Activated naive CD8-positive, alpha-beta T cell treated with anti-CD3 and anti-CD28 coated beads for 36 hours (primary cell): ENCODE measurements around the gene HDAC6. TPM values are rescaled to one million over a fixed set of nuclear protein-coding genes. Genes with fewer than 3 reads are reported as not detected.

Source experiments
- DNase-seq: peaks from one replicate; pipeline ENCODE4 v3.0.0; 2021
- H3K27ac Mint-ChIP-seq: one replicate; pipeline ENCODE4 v1.8.0; 2022; ENCODE audit warnings: mild to moderate bottlenecking, moderate library complexity, mixed read lengths
- H3K27me3 Mint-ChIP-seq: one replicate; pipeline ENCODE4 v1.8.0; 2022; ENCODE audit warnings: mild to moderate bottlenecking, mixed read lengths
- H3K36me3 Mint-ChIP-seq: one replicate; pipeline ENCODE4 v1.8.0; 2021; ENCODE audit warnings: mild to moderate bottlenecking, mixed read lengths
- H3K4me1 Mint-ChIP-seq: one replicate; pipeline ENCODE4 v1.8.0; 2021; ENCODE audit warnings: mixed read lengths
- H3K4me3 Mint-ChIP-seq: one replicate; pipeline ENCODE4 v1.8.0; 2022; ENCODE audit warnings: mild to moderate bottlenecking, moderate library complexity, mixed read lengths
- H3K9me3 Mint-ChIP-seq: one replicate; pipeline ENCODE4 v1.8.0; 2022; ENCODE audit warnings: mixed read lengths
- total RNA-seq, 2 experiments: library from RNA; stranded (reverse); gene quantifications; one replicate each; pipeline ENCODE4 v1.2.3, GENCODE V29; 2021

The HDAC6 gene
- total RNA-seq: 10 to 100 TPM; 45.3 to 50.0 TPM

GRCh38 chrX:48801280-48802088 is at the start of gene HDAC6:
HDAC6 (plus strand) TSS chrX:48802067; CDS start chrX:48802693, 626 bp downstream.
- Mint-ChIP-seq H3K4me1 (peaks cover 9% of the 10 kb centered on the region), H3K27me3 (no peaks in the 10 kb centered on the region), H3K27ac (peak within 1 kb of the TSS; percentile 98), H3K9me3 (no peaks in the 10 kb centered on the region), H3K36me3 (peaks cover 3% of the 10 kb centered on the region), H3K4me3 (peak within 1 kb of the TSS; percentile 91)
- peak; percentile 96 for DNase-seq

DNA sequence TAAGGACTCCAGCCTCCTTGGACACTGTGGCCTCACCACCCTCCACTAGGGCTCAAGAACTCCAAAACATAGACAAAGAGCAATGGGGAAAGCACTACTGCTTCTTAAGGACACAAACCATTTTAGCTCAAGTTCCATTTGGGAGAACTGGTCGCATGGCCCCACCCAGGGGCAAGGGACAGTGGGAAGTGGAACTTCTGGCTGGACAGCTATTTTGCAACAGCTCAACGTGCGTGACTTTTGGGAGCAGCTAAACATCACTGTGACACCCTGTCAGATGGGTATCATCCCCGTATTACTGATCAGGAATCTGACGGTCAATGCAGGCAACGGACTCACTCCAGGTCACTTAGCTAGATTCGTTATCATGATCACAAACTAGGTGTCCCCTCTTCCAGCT is 49.4 kb upstream of the HDAC6 start:
- no peaks in the 10 kb centered on the region for H3K36me3 Mint-ChIP-seq
- no peaks in the 10 kb centered on the region for H3K9me3 Mint-ChIP-seq
- no peak overlapping the region for H3K27ac Mint-ChIP-seq
- H3K27me3 Mint-ChIP-seq: no peaks in the 10 kb centered on the region
- DNase-seq: no peak
- H3K4me3 Mint-ChIP-seq: no peak overlapping the region
- peaks cover 6% of the 10 kb centered on the region for H3K4me1 Mint-ChIP-seq

GRCh38 chrX:48753708-48754228 is 48.1 kb upstream of the HDAC6 start:
- peaks cover 6% of the 10 kb centered on the region for H3K4me1 Mint-ChIP-seq
- H3K4me3 Mint-ChIP-seq: no peak overlapping the region
- H3K9me3 Mint-ChIP-seq: no peaks in the 10 kb centered on the region
- no peak overlapping the region for H3K27ac Mint-ChIP-seq
- no peak for DNase-seq
- no peaks in the 10 kb centered on the region for H3K36me3 Mint-ChIP-seq
- no peaks in the 10 kb centered on the region for H3K27me3 Mint-ChIP-seq

- Mint-ChIP-seq H3K36me3 (no peaks in the 10 kb centered on the region), H3K4me3 (no peak overlapping the region), H3K27me3 (no peaks in the 10 kb centered on the region), H3K27ac (no peak overlapping the region), H3K9me3 (no peaks in the 10 kb centered on the region), H3K4me1 (peaks cover 6% of the 10 kb centered on the region)
- no peak for DNase-seq
Measured at GRCh38 chrX:48754238-48754637, 47.6 kb upstream of the HDAC6 start.

- H3K27ac Mint-ChIP-seq: no peak within 1 kb of the TSS
- no peaks in the 10 kb centered on the region for H3K36me3 Mint-ChIP-seq
- H3K9me3 Mint-ChIP-seq: no peaks in the 10 kb centered on the region
- H3K4me1 Mint-ChIP-seq: peaks cover 4% of the 10 kb centered on the region
- no peaks in the 10 kb centered on the region for H3K27me3 Mint-ChIP-seq
- DNase-seq: peak; percentile 4
- H3K4me3 Mint-ChIP-seq: no peak within 1 kb of the TSS
Measured at GRCh38 chrX:48761674-48762471, 40.0 kb upstream of the HDAC6 start, which contains the start of gene GLOD5. GLOD5 (plus strand) TSS chrX:48761747; CDS start chrX:48761791, 44 bp downstream.

DNA sequence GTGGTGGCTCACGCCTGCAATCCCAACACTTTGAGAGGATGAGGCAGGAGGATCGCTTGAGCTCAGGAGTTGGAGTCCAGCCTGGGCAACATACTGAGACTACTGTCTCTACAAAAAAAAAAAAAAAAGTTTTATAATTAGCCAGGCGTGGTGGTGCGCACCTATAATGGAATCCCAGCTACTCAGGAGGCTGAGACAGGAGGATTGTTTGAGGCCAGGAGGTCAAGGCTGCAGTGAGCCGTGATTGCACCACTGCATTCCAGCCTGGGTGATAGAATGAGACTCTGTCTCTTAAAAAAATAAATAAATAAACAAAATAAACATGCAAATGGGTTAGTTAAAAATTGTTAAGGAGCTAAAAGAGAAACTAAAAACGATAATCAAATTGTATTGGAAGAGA is 32.6 kb upstream of the HDAC6 start:
- Mint-ChIP-seq H3K27ac (no peak overlapping the region), H3K27me3 (no peaks in the 10 kb centered on the region), H3K4me1 (no peaks in the 10 kb centered on the region), H3K9me3 (no peaks in the 10 kb centered on the region), H3K36me3 (no peaks in the 10 kb centered on the region), H3K4me3 (no peak overlapping the region)
- no peak for DNase-seq

DNA sequence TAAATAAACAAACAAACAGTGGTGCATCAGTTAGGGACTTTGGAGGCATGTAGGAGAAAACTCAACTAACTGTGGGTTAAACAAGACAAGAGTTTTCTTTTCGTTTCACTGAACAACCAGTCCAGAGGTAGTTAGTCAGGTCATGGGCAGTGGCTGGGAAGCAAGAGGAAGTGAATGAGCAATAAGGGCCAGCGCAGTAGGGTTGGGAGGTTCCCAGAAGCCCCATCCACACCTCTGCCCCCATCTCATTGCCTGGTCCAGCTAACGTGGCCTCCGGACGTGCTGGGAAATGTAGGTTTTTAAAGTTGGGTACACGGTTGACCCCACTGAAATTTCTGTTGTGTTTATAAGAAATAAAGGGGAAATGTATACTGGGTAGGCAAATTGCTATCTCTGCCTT is 31.6 kb upstream of the HDAC6 start:
- H3K4me1 Mint-ChIP-seq: no peaks in the 10 kb centered on the region
- no peak overlapping the region for H3K27ac Mint-ChIP-seq
- no peak overlapping the region for H3K4me3 Mint-ChIP-seq
- no peaks in the 10 kb centered on the region for H3K9me3 Mint-ChIP-seq
- no peaks in the 10 kb centered on the region for H3K36me3 Mint-ChIP-seq
- no peaks in the 10 kb centered on the region for H3K27me3 Mint-ChIP-seq
- no peak for DNase-seq

DNA sequence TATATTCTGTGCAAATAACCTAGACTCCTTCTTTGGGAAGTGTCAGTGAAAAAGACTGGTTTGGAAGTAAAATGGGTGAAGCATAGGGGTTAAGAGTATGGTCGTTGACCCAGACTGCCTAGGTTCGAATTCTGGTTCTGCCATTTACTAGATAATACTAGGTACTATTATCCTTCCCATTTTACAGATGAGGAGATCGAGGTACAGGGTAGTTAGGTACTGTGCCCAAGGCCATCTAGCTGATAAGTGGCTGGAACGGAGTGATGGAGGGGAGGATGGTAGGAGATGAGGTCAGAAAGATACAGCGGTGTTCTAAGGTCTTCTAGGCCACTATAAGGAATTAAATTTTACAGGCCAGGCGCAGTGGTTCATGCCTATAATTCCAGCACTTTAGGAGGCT is 29.3 kb upstream of the HDAC6 start:
- Mint-ChIP-seq H3K4me1 (no peaks in the 10 kb centered on the region), H3K9me3 (no peaks in the 10 kb centered on the region), H3K27ac (no peak overlapping the region), H3K27me3 (no peaks in the 10 kb centered on the region), H3K4me3 (no peak overlapping the region), H3K36me3 (no peaks in the 10 kb centered on the region)
- no peak for DNase-seq

DNA sequence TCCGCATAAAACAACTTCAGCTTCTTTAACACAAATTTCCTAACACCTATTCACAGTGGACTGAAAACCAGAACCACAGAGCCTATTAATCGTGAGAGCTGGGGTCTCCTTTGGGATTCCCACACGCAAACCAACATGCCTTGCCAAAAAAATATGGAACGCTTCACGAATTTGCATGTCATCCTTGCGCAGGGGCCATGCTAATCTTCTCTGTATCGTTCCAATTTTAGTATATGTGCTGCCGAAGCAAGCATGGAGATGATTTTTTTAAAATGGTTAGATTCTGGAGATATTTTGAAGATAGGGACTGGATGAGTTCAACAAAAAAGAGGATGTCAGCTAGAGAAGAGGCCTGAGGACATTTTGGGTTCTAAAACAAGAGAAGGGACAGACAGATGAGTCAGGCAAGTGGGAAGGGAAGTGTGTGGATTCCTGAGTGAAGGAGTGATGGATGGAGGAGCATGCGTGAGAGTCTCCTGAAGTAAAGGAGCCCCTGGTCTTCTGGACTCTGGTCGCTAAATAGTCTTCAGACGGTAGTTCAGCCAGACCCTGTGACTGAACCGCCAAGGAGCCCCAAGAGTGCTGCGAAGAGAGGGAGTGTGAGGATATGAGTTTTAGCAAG is 24.9 kb upstream of the HDAC6 start:
- H3K9me3 Mint-ChIP-seq: no peaks in the 10 kb centered on the region
- no peak overlapping the region for H3K27ac Mint-ChIP-seq

DNA sequence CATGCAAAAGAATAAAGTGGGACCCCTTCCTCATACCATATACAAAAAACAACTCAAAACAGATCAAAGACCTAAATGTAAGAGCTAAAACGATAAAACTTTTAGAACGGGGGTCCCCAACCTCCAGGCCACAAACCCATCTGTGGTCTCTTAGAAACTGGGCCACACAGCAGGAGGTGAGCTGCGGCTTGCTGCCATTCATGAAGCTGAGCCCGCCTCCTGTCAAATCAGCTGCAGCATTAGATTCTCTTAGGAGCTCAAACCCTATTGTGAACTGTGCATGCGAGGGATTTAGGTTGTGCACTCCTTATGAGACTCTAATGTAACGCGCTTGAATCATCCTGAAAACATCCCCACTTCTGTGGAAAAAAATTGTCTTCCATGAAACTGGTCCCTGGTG is 22.5 kb upstream of the HDAC6 start:
- Mint-ChIP-seq H3K4me3 (no peak overlapping the region), H3K9me3 (no peaks in the 10 kb centered on the region), H3K27ac (no peak overlapping the region), H3K36me3 (no peaks in the 10 kb centered on the region), H3K4me1 (no peaks in the 10 kb centered on the region), H3K27me3 (no peaks in the 10 kb centered on the region)
- no peak for DNase-seq

More for the DNA sequence above, 24.9 kb upstream of the HDAC6 start:
- H3K27me3 Mint-ChIP-seq: no peaks in the 10 kb centered on the region
- no peak for DNase-seq
- H3K36me3 Mint-ChIP-seq: no peaks in the 10 kb centered on the region
- no peak overlapping the region for H3K4me3 Mint-ChIP-seq
- no peaks in the 10 kb centered on the region for H3K4me1 Mint-ChIP-seq

DNA sequence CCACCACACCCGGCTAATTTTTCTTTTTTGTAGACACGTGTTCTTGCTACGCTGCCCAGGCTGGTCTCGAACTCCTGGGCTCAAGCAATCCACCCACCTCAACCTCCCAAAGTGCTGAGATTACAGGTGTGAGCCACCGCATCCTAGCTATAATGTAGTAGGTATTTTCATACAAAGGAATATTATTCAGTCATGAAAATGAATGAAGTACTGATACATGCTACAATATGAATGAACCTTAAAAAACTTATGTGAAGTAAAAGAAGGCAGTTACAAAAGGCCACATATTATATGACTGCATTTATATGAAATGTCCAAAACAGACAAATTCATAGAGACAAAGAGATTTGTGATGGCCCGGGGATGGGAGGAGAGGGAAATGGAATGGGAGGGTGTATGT is 20.2 kb upstream of the HDAC6 start:
- Mint-ChIP-seq H3K9me3 (no peaks in the 10 kb centered on the region), H3K36me3 (no peaks in the 10 kb centered on the region), H3K27ac (no peak overlapping the region), H3K4me1 (no peaks in the 10 kb centered on the region), H3K27me3 (no peaks in the 10 kb centered on the region), H3K4me3 (no peak overlapping the region)
- DNase-seq: no peak

DNA sequence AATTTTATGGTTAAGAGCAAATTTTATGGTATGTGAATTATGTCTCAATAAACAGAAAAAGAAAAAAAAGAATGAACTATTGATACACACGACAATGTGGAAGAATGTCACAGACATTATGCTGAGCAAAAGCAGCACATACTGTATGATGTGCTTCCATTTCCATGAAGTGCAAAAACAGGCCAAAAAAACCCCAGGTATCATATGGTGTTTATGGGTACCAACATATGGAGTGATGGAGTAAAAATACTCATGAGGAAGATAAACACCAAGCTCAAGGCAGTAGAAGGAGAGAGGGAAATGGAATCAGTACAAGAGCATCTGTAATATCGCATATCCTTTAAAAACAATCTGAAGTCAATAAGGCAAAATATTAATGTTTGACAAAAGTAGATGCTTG is 19.7 kb upstream of the HDAC6 start:
- no peak for DNase-seq
- Mint-ChIP-seq H3K9me3 (no peaks in the 10 kb centered on the region), H3K4me3 (no peak overlapping the region), H3K27me3 (no peaks in the 10 kb centered on the region), H3K4me1 (no peaks in the 10 kb centered on the region), H3K27ac (no peak overlapping the region), H3K36me3 (no peaks in the 10 kb centered on the region)

- no peak for DNase-seq
- Mint-ChIP-seq H3K4me3 (no peak overlapping the region), H3K9me3 (no peaks in the 10 kb centered on the region), H3K36me3 (no peaks in the 10 kb centered on the region), H3K27me3 (no peaks in the 10 kb centered on the region), H3K27ac (no peak overlapping the region), H3K4me1 (no peaks in the 10 kb centered on the region)
Measured at GRCh38 chrX:48782795-48783194, 19.1 kb upstream of the HDAC6 start.

GRCh38 chrX:48784726-48785125 is 17.1 kb upstream of the HDAC6 start:
- Mint-ChIP-seq H3K36me3 (no peaks in the 10 kb centered on the region), H3K9me3 (no peaks in the 10 kb centered on the region), H3K27me3 (no peaks in the 10 kb centered on the region), H3K4me1 (peaks cover 2% of the 10 kb centered on the region), H3K4me3 (no peak overlapping the region), H3K27ac (no peak overlapping the region)
- no peak for DNase-seq

- no peak overlapping the region for H3K27ac Mint-ChIP-seq
- peaks cover 2% of the 10 kb centered on the region for H3K4me1 Mint-ChIP-seq
- H3K9me3 Mint-ChIP-seq: no peaks in the 10 kb centered on the region
- no peaks in the 10 kb centered on the region for H3K27me3 Mint-ChIP-seq
- no peak for DNase-seq
- H3K4me3 Mint-ChIP-seq: no peak overlapping the region
- H3K36me3 Mint-ChIP-seq: no peaks in the 10 kb centered on the region
Measured at GRCh38 chrX:48785186-48785539, 16.7 kb upstream of the HDAC6 start.
